Epithelial cell of esophagus (primary cell): Measurements from ENCODE around the gene CACNA2D2.
"Not testable (repeated sequence)": the region's sequence is repeated elsewhere in the genome, so short reads cannot be mapped to it uniquely, and the experiment has no call there.

Experiments
- DNase-seq: peaks from one replicate; pipeline ENCODE4 v3.0.0; 2010; ENCODE audit warnings: low read depth
- H3K4me3 ChIP-seq: 2 replicates; pipeline ENCODE4 v1.5.1; 2011; ENCODE audit warnings: mild to moderate bottlenecking, low read length, control low read depth
- CTCF ChIP-seq: IDR thresholded peaks from 2 replicates; pipeline ENCODE4 v1.5.1; 2011; ENCODE audit warnings: low read depth, mild to moderate bottlenecking, low read length, control low read depth, inconsistent platforms; ENCODE audit not compliant: insufficient read depth; ENCODE audit errors: missing control alignments

CACNA2D2 gene

GRCh38 chr3:50518436-50518835 lies 15.0 kb upstream of the CACNA2D2 start:
- TF ChIP-seq CTCF: no peak
- DNase-seq: no peak
- H3K4me3 ChIP-seq: no peak overlapping the region

GRCh38 chr3:50517721-50518206 lies 14.3 kb upstream of the CACNA2D2 start:
- no peak for TF ChIP-seq CTCF
- no peak for DNase-seq
- no peak overlapping the region for H3K4me3 ChIP-seq

GRCh38 chr3:50516440-50516871 lies 13.0 kb upstream of the CACNA2D2 start:
- no peak overlapping the region for H3K4me3 ChIP-seq
- DNase-seq: no peak
- TF ChIP-seq CTCF: no peak

- no peak overlapping the region for H3K4me3 ChIP-seq
- no peak for TF ChIP-seq CTCF
- DNase-seq: no peak
Observed at GRCh38 chr3:50515565-50516439, 12.4 kb upstream of the CACNA2D2 start.

GRCh38 chr3:50512908-50513307 lies 9.5 kb upstream of the CACNA2D2 start:
- not testable (repeated sequence) for DNase-seq, H3K4me3 ChIP-seq

- TF ChIP-seq CTCF: no peak
- DNase-seq: no peak
- H3K4me3 ChIP-seq: no peak overlapping the region
Observed at GRCh38 chr3:50512131-50512530, 8.7 kb upstream of the CACNA2D2 start.

GRCh38 chr3:50510325-50510724 lies 6.9 kb upstream of the CACNA2D2 start:
- DNase-seq: no peak
- no peak for TF ChIP-seq CTCF
- H3K4me3 ChIP-seq: no peak overlapping the region
